PC-9 (cell line): ENCODE results near the gene R3HCC1L.

Experiments used
- EZH2 ChIP-seq: fragments of 200-600 bp; sonication (generic); IDR thresholded peaks from 2 replicates; pipeline ENCODE4 v1.8.0; 2017; ENCODE audit warnings: antibody characterized with exemption, low read depth
- TF ChIP-seq, protein P1 (sequence below): fragments of 200-600 bp; sonication (generic); conservative IDR thresholded peaks from 2 replicates; pipeline ENCODE4 v1.6.1; 2017; ENCODE audit warnings: mixed run types, antibody characterized with exemption, mild to moderate bottlenecking, moderate library complexity

DNA sequence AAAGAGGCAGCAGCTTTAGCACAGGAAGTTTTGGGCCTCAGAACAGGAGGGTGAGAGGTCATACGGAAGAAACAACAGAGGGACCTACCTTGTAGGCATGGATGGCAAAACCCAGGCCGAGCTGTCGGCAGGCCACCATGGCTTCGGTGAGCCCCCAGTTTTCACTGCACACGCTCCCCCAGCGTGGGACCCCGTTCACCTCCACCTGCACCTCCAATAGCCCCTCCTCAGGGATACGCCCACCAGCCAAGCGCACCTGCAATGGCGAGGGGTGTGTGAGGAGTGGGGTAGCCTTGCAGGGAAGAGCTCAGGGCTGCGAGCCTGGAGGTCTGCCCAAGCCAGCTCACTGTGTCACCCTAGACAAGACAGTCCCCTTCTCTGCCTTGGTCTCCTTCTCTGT is 122.2 kb downstream of the R3HCC1L start:
- TF ChIP-seq, protein P1, sequence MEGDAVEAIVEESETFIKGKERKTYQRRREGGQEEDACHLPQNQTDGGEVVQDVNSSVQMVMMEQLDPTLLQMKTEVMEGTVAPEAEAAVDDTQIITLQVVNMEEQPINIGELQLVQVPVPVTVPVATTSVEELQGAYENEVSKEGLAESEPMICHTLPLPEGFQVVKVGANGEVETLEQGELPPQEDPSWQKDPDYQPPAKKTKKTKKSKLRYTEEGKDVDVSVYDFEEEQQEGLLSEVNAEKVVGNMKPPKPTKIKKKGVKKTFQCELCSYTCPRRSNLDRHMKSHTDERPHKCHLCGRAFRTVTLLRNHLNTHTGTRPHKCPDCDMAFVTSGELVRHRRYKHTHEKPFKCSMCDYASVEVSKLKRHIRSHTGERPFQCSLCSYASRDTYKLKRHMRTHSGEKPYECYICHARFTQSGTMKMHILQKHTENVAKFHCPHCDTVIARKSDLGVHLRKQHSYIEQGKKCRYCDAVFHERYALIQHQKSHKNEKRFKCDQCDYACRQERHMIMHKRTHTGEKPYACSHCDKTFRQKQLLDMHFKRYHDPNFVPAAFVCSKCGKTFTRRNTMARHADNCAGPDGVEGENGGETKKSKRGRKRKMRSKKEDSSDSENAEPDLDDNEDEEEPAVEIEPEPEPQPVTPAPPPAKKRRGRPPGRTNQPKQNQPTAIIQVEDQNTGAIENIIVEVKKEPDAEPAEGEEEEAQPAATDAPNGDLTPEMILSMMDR = no peak
- TF ChIP-seq EZH2 = no peak
